ENCODE data around the gene GAPDH.

Gene GAPDH

DNA sequence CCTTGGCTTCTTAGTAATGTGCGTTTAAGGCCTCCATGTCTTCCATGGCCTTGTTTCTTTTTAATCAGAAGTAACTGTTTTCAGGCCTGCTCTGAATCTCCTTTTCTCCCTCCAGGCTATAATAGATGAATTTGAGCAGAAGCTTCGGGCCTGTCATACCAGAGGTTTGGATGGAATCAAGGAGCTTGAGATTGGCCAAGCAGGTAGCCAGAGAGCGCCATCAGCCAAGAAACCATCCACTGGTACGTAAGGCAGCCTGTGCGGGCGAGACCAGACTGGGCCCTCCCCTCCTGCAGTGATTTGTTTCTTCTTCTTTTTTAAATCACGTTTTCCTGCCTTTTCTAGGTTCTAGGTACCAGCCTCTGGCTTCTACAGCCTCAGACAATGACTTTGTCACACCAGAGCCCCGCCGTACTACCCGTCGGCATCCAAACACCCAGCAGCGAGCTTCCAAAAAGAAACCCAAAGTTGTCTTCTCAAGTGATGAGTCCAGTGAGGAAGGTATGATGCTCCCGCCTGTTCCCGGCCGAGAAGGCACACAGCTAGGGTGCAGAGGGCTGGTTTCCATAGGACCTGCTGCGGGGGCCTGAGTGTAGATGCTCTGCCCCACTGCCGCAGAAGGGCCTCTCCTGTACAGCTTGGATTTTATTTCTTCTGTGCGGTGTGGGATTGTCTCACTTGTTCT is 3.6 kb upstream of the GAPDH start:
- DNase-seq = no peak

DNA sequence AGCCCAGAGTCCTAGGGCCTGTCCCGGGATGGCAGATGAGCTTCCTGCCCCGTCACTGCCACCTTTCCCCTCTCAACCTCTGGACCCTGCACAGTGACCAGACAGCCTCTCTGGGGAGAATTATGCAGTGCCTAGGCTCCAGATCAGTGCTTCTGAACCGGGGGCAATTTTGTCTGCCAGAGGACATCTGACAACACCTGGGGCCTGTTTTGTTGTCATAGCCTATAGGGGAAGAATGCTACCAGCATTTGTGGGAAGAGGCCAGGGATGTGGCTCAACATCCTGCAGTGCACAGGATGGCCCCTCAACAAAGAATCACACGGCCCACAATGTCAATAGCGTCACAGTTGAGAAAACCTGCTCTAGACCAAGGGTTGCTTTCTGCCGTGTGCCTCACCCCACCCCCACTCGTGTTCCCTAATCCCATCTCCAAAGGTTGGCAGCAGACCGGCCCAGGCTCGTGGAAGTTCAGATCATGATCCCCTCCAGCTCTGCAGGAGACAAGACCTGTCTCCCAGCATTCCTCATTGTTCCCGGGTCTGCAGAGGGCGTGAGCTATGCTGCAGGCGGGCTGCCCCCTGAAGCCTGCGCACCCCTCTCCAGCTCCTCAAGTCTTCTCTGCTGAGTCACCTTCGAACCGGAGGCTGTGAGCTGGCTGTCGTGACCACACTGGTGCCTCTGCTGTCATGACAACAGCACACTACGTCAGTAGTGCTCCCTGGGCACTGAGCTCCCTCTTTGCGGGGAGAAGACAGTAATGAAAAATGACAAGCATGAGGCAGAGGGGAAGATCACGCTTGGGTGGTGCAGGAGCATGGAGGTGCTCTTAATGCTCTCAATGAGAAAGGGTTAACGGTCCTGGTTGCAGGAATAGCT is 2.0 kb upstream of the GAPDH start:
- peak; percentile 73 for DNase-seq

DNA sequence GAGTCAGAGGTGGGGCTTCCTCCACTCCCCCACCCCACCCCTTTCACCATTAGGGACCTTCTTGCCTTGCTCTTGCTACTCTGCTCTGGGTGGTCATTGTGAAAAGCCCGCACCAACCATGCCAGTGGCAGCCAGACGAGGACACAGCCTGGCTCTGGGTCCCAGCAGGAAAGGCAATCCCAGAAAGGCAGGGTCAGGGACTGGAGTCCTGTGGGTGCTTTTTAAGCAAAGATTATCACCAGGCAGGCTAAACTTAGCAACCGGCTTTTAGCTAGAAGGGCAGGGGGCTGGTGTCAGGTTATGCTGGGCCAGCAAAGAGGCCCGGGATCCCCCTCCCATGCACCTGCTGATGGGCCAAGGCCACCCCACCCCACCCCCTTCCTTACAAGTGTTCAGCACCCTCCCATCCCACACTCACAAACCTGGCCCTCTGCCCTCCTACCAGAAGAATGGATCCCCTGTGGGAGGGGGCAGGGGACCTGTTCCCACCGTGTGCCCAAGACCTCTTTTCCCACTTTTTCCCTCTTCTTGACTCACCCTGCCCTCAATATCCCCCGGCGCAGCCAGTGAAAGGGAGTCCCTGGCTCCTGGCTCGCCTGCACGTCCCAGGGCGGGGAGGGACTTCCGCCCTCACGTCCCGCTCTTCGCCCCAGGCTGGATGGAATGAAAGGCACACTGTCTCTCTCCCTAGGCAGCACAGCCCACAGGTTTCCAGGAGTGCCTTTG is 1.2 kb upstream of the GAPDH start:
- peak; percentile 16 for DNase-seq

DNA sequence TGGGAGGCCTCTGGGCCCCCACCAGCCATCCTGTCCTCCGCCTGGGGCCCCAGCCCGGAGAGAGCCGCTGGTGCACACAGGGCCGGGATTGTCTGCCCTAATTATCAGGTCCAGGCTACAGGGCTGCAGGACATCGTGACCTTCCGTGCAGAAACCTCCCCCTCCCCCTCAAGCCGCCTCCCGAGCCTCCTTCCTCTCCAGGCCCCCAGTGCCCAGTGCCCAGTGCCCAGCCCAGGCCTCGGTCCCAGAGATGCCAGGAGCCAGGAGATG is 729 bp upstream of the GAPDH start:
- no peak for DNase-seq

GRCh38 chr12:6534695-6534944 is 303 bp downstream of the GAPDH start:
- no peak for DNase-seq

GRCh38 chr12:6534945-6535696 is 804 bp downstream of the GAPDH start:
- DNase-seq = peak; percentile 68

GRCh38 chr12:6535697-6535946 is 1.3 kb downstream of the GAPDH start:
- no peak for DNase-seq

DNA sequence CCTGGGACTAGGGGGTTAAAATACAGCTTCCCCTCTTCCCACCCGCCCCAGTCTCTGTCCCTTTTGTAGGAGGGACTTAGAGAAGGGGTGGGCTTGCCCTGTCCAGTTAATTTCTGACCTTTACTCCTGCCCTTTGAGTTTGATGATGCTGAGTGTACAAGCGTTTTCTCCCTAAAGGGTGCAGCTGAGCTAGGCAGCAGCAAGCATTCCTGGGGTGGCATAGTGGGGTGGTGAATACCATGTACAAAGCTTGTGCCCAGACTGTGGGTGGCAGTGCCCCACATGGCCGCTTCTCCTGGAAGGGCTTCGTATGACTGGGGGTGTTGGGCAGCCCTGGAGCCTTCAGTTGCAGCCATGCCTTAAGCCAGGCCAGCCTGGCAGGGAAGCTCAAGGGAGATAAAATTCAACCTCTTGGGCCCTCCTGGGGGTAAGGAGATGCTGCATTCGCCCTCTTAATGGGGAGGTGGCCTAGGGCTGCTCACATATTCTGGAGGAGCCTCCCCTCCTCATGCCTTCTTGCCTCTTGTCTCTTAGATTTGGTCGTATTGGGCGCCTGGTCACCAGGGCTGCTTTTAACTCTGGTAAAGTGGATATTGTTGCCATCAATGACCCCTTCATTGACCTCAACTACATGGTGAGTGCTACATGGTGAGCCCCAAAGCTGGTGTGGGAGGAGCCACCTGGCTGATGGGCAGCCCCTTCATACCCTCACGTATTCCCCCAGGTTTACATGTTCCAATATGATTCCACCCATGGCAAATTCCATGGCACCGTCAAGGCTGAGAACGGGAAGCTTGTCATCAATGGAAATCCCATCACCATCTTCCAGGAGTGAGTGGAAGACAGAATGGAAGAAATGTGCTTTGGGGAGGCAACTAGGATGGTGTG is 1.9 kb downstream of the GAPDH start:
- DNase-seq = peak; percentile 9

DNA sequence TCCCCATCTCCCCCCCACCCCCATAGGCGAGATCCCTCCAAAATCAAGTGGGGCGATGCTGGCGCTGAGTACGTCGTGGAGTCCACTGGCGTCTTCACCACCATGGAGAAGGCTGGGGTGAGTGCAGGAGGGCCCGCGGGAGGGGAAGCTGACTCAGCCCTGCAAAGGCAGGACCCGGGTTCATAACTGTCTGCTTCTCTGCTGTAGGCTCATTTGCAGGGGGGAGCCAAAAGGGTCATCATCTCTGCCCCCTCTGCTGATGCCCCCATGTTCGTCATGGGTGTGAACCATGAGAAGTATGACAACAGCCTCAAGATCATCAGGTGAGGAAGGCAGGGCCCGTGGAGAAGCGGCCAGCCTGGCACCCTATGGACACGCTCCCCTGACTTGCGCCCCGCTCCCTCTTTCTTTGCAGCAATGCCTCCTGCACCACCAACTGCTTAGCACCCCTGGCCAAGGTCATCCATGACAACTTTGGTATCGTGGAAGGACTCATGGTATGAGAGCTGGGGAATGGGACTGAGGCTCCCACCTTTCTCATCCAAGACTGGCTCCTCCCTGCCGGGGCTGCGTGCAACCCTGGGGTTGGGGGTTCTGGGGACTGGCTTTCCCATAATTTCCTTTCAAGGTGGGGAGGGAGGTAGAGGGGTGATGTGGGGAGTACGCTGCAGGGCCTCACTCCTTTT is 2.7 kb downstream of the GAPDH start:
- no peak for DNase-seq

- peak; percentile 73 for DNase-seq
Measured at GRCh38 chr12:6537580-6538419, 3.5 kb downstream of the GAPDH start.

- no peak for DNase-seq
Measured at GRCh38 chr12:6538420-6539313, 4.3 kb downstream of the GAPDH start.

GRCh38 chr12:6539314-6539682 is 5.0 kb downstream of the GAPDH start:
- no peak for DNase-seq

- no peak for DNase-seq
Measured at GRCh38 chr12:6539707-6540134, 5.4 kb downstream of the GAPDH start.

DNA sequence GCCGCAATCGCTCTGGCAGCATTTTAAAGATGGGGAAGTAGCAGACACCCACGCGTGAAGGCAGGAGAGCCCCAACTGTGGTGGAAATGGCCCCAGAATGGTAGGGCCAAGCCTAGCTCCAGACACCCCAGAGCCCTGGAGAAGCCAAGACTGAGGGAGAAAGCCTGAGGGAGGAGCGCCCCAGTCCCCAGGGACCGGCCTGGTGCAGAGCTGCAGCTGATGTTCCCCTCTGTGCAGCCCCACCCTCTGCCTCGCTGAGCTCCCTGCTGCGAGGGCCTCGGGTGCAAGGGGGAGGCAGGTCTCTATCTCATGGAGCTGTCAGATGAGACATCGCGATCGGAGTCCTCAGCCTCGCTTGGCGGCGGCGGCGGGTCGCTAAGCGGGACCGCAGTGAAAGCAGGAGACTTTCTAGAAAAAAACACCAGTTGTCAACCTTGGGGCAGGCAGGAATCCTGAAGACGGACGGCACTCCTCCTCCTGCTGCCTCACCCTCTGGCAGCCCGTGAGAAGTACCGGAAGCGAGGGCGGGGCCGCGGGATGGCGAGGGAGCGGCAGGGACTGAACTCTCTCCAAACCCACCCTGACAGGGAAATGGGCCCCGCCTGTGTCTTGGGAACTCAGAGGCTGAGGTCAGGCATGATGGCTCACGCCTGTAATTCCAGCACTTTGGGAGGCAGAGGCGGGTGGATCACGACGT is 6.0 kb downstream of the GAPDH start:
- DNase-seq = peak; percentile 39

DNA sequence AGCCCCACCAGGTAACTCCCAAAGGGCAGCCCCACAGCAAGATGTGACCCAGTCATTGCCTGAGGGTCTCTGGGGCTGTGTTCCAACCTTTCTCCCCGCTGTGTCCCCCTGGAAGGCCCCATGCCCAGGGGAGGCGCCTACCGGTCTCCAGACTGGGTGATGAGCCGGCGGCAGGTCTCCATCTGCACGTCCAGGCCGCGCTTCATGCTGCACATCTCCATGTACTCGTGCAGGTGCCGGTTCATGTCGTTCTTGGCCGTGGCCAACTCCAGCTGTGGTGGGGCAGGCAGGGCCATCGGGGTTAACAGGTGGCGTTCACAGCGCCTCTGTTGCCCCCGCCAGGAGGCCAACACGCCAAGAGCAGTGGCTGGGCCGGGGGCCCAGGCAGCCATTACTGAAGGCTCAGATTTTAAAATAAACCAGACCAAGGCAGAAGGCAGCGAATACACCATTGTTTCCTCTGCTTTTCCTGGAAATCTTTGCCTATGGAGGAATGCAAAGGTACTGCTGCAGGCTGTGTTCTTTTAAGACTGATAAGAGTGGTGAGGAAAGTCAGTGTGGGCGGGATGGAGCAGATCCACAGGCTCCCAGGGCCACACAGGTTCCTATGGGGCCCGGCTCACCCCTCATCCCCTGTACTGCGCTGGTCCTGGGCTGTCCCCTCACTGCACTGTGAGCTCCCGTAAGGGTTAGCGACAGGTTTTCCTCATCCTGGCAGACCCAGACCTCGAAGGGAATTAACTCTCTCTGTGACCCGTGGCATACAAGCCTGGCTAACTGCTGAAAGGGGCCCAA is 7.3 kb downstream of the GAPDH start:
- no peak for DNase-seq

- DNase-seq = no peak
Measured at GRCh38 chr12:6542209-6543009, 8.1 kb downstream of the GAPDH start.

DNA sequence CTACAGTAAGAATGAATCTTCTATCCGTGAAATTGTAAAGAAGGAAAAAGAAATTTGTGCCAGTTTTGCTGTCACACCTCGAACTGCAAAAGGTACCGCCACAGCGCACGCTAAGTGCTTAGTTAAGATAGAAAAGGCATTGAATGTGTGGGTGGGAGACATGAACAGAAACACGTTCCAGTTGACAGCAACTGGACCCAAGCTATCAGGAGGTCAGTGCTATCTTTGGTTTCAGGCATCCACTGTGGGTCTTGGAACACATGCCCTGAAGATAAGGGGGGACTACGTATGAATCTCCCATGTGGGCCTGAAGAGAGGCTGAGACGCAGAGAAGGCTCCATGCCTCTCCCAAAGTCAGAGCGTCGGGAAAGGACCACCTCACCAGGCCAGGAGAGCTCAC is 11.7 kb downstream of the GAPDH start:
- DNase-seq = no peak

DNA sequence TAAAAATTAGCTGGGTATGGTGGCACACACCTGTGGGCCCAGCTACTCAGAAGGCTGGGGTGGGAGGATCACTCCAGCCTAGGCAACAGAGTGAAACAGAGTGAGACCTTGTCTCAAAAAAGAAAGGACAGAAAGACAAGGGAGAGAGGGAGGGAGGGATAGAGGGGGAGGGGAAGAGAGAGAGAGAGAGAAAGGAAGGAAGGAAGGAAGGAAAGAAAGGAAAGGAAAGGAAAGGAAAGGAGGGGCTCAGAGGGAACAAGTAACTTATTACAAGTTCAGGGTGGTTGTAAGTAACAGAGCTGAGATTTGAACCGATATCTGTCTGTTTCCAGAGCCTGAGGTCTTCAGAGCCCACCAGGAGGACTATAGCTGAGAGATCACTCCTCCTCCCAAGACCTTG is 13.2 kb downstream of the GAPDH start:
- no peak for DNase-seq

All from activated effector memory CD4-positive, alpha-beta T cell treated with Interleukin-2 at 50 U/mL for 16 hours (primary cell).